SK-N-SH (cell line): ENCODE results near the gene CEACAM3. TPM values are rescaled to one million over a fixed set of nuclear protein-coding genes. Genes with fewer than 3 reads are reported as not detected.

Source experiments
- CTCF ChIA-PET: fragments of 300-600, 350-600 bp; formaldehyde crosslinking; extraction: SDS; loops from one replicate; lab custom pipeline; 2021; lab: Yijun Ruan, JAX
- POLR2A ChIA-PET: fragments of 350-600 bp; sonication (Branson Sonifier 250); formaldehyde crosslinking; extraction: SDS; loops from one replicate; lab custom pipeline; 2020; ENCODE audit warnings: antibody characterized with exemption, inconsistent platforms; lab: Yijun Ruan, JAX
- DNase-seq: peaks from one replicate; pipeline ENCODE4 v3.0.0; 2012
- H2AFZ ChIP-seq: fragments of 200-600 bp; sonication (generic); 2 replicates; pipeline ENCODE4 v1.8.1; 2016; ENCODE audit warnings: antibody characterized with exemption, mild to moderate bottlenecking, low read depth
- H3F3A ChIP-seq: fragments of 200-600 bp; sonication (generic); replicated peaks from 2 replicates; pipeline ENCODE3; 2016; ENCODE audit warnings: antibody characterized with exemption, mild to moderate bottlenecking; ENCODE audit not compliant: insufficient read depth
- H3K27ac ChIP-seq, 2 experiments: fragments of 200-500 bp in 1 of 2; fragments of 200-600 bp in 1 of 2; sonication (Bioruptor generic) in 1 of 2; sonication (generic), shearing (Covaris generic) in 1 of 2; 2 replicates each; pipeline versions ENCODE4 v1.5.1 to v1.6.1; 2014 to 2016; ENCODE audit warnings: low read depth in 2 of 2, inconsistent platforms in 1 of 2, low read length in 1 of 2, mild to moderate bottlenecking in 1 of 2, mixed read lengths in 1 of 2
- H3K27me3 ChIP-seq: fragments of 200-600 bp; sonication (generic), shearing (Covaris generic); 2 replicates; pipeline ENCODE4 v1.6.1; 2016; ENCODE audit warnings: mixed run types; ENCODE audit not compliant: insufficient read depth
- H3K36me3 ChIP-seq, 2 experiments: fragments of 200-500 bp in 1 of 2; fragments of 200-600 bp in 1 of 2; sonication (Bioruptor generic) in 1 of 2; sonication (generic) in 1 of 2; replicated peaks in 1 of 2; 2 replicates each; pipeline versions ENCODE3 to v1.5.1; 2014 to 2016; ENCODE audit warnings: low read length in 1 of 2, mild to moderate bottlenecking in 1 of 2; ENCODE audit not compliant: insufficient read depth in 2 of 2, control insufficient read depth in 1 of 2
- H3K4me1 ChIP-seq, 2 experiments: fragments of 200-500 bp in 1 of 2; fragments of 200-600 bp in 1 of 2; sonication (Bioruptor generic) in 1 of 2; sonication (generic), shearing (Covaris generic) in 1 of 2; 2 replicates each; pipeline versions ENCODE4 v1.5.1 to v1.6.1; 2014 to 2016; ENCODE audit warnings: low read depth in 1 of 2, low read length in 1 of 2, mixed run types in 1 of 2; ENCODE audit not compliant: insufficient read depth in 2 of 2, control insufficient read depth in 1 of 2
- H3K4me2 ChIP-seq: fragments of 200-600 bp; sonication (generic), shearing (Covaris generic); 2 replicates; pipeline ENCODE4 v1.6.1; 2017; ENCODE audit warnings: mixed run types
- H3K4me3 ChIP-seq, 2 experiments: fragments of 200-500 bp in 1 of 2; fragments of 200-600 bp in 1 of 2; sonication (Bioruptor generic) in 1 of 2; sonication (generic), shearing (Covaris generic) in 1 of 2; 2 replicates each; pipeline versions ENCODE4 v1.5.1 to v1.8.1; 2014 to 2016; ENCODE audit warnings: low read depth in 2 of 2, inconsistent platforms in 1 of 2, low read length in 1 of 2, mild to moderate bottlenecking in 1 of 2, mixed read lengths in 1 of 2, moderate library complexity in 1 of 2
- H3K79me2 ChIP-seq: fragments of 200-600 bp; sonication (generic); 2 replicates; pipeline ENCODE4 v1.8.1; 2017; ENCODE audit warnings: mild to moderate bottlenecking; ENCODE audit not compliant: insufficient read depth
- H3K9ac ChIP-seq: fragments of 200-600 bp; sonication (generic); 2 replicates; pipeline ENCODE4 v1.6.1; 2017; ENCODE audit warnings: mixed run types
- H3K9me2 ChIP-seq: fragments of 200-600 bp; sonication (generic); 2 replicates; pipeline ENCODE4 v1.6.1; 2017; ENCODE audit warnings: mixed run types
- H3K9me3 ChIP-seq: fragments of 200-600 bp; sonication (generic); 2 replicates; pipeline ENCODE4 v1.6.1; 2017; ENCODE audit warnings: mixed run types, mild to moderate bottlenecking, moderate library complexity
- H4K20me1 ChIP-seq: fragments of 200-600 bp; sonication (generic); 2 replicates; pipeline ENCODE4 v1.6.1; 2017; ENCODE audit warnings: mild to moderate bottlenecking, mixed run types; ENCODE audit not compliant: insufficient read depth
- CTCF ChIP-seq: fragments of 200-600 bp; sonication (generic); IDR thresholded peaks from 2 replicates; pipeline ENCODE4 v1.6.1; 2017; ENCODE audit warnings: antibody characterized with exemption, mild to moderate bottlenecking, moderate library complexity
- EZH2phosphoT487 ChIP-seq: fragments of 200-600 bp; sonication (generic); IDR thresholded peaks from 2 replicates; pipeline ENCODE4 v1.6.1; 2017; ENCODE audit warnings: low read depth, mixed run types, mild to moderate bottlenecking, antibody characterized with exemption, moderate library complexity, borderline replicate concordance
- FOXM1 ChIP-seq: IDR thresholded peaks from 2 replicates; pipeline ENCODE4 v1.4.0; 2012; ENCODE audit warnings: low read depth, mild to moderate bottlenecking
- MXI1 ChIP-seq: IDR thresholded peaks from 2 replicates; pipeline ENCODE4 v1.6.1; 2012; ENCODE audit warnings: mild to moderate bottlenecking, low read depth, low read length, improper control_type of control experiment
- PBX3 ChIP-seq: IDR thresholded peaks from 2 replicates; pipeline ENCODE4; 2012
- POLR2AphosphoS5 ChIP-seq: IDR thresholded peaks from 2 replicates; pipeline ENCODE4 v1.6.1; 2012; ENCODE audit warnings: low read depth, low read length
- RFX5 ChIP-seq: IDR thresholded peaks from 2 replicates; pipeline ENCODE4 v1.6.1; 2012; ENCODE audit warnings: mild to moderate bottlenecking, improper control_type of control experiment, low read length
- RXRA ChIP-seq: IDR thresholded peaks from 2 replicates; pipeline ENCODE4 v1.4.0; 2012; ENCODE audit warnings: low read depth, mild to moderate bottlenecking, borderline replicate concordance
- SIN3A ChIP-seq: IDR thresholded peaks from 2 replicates; pipeline ENCODE4 v1.6.1; 2012; ENCODE audit warnings: low read depth, mild to moderate bottlenecking, low read length, moderate library complexity, borderline replicate concordance
- TAF1 ChIP-seq: IDR thresholded peaks from 2 replicates; pipeline ENCODE4 v1.6.1; 2012; ENCODE audit warnings: low read depth, mild to moderate bottlenecking, low read length, moderate library complexity, borderline replicate concordance
- TCF12 ChIP-seq: IDR thresholded peaks from 2 replicates; pipeline ENCODE4 v1.4.0; 2012
- TEAD4 ChIP-seq: IDR thresholded peaks from 2 replicates; pipeline ENCODE4 v1.4.0; 2012; ENCODE audit warnings: mild to moderate bottlenecking, borderline replicate concordance; ENCODE audit not compliant: insufficient read depth
- USF2 ChIP-seq: fragments of 150-350 bp; IDR thresholded peaks from 2 replicates; pipeline ENCODE4 v1.6.1; 2017; ENCODE audit warnings: antibody characterized with exemption, low read length, low read depth, borderline replicate concordance
- WGBS: methylation state at CpG from one replicate; pipeline ENCODE4 v1.1.6; 2017; ENCODE audit warnings: low lambda C conversion rate; 5-methylcytosine and 5-hydroxymethylcytosine counted together
- polyA plus RNA-seq, 3 experiments: library from polyadenylated mRNA; depleted of rRNA; stranded (reverse); fragments of >200 nt; gene quantifications; 2 replicates each; pipeline ENCODE4 v1.2.3, GENCODE V29; 2012
- TF ChIP-seq, protein P1 (sequence below): IDR thresholded peaks from 2 replicates; pipeline ENCODE4 v1.4.0; 2012; ENCODE audit warnings: low read depth, borderline replicate concordance

Gene CEACAM3
- polyA plus RNA-seq, 1 of the 3 experiments (the other 2 are of a cell fraction), result not detected

- H2AFZ ChIP-seq, result no peak overlapping the region
- H3K9me2 ChIP-seq, result no peaks in the 10 kb centered on the region
- no peaks in the 10 kb centered on the region for H3K36me3 ChIP-seq
- POLR2A ChIA-PET, result no interaction called here
- no peak for TF ChIP-seq FOXM1
- TF ChIP-seq MXI1, result no peak
- TF ChIP-seq USF2, result no peak
- no peak for TF ChIP-seq TCF12
- no peak for TF ChIP-seq TEAD4
- TF ChIP-seq SIN3A, result no peak
- TF ChIP-seq EZH2phosphoT487, result no peak
- no peak for TF ChIP-seq POLR2AphosphoS5
- TF ChIP-seq RFX5, result no peak
- TF ChIP-seq CTCF, result no peak
- no peak for TF ChIP-seq PBX3
- TF ChIP-seq, protein P1, sequence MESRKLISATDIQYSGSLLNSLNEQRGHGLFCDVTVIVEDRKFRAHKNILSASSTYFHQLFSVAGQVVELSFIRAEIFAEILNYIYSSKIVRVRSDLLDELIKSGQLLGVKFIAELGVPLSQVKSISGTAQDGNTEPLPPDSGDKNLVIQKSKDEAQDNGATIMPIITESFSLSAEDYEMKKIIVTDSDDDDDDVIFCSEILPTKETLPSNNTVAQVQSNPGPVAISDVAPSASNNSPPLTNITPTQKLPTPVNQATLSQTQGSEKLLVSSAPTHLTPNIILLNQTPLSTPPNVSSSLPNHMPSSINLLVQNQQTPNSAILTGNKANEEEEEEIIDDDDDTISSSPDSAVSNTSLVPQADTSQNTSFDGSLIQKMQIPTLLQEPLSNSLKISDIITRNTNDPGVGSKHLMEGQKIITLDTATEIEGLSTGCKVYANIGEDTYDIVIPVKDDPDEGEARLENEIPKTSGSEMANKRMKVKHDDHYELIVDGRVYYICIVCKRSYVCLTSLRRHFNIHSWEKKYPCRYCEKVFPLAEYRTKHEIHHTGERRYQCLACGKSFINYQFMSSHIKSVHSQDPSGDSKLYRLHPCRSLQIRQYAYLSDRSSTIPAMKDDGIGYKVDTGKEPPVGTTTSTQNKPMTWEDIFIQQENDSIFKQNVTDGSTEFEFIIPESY, result no peak
- TF ChIP-seq RXRA, result no peak
- TF ChIP-seq TAF1, result no peak
- no peaks in the 10 kb centered on the region for H3K9me3 ChIP-seq
- H3K27me3 ChIP-seq, result peaks cover 55% of the 10 kb centered on the region
- CTCF ChIA-PET, result interaction anchor here (0.7 to 4.3 kb wide), 11 partner anchors 8 to 67 kb away, joined by 3 to 28 read pairs (median 3); partner anchors contain the start of genes CEACAM3 and CEACAM6
- no peaks in the 10 kb centered on the region for H4K20me1 ChIP-seq
- no peak overlapping the region for H3K27ac ChIP-seq
- no peak for DNase-seq
- H3K4me2 ChIP-seq, result no peak overlapping the region
- H3K79me2 ChIP-seq, result no peaks in the 10 kb centered on the region
- no peak overlapping the region for H3K4me3 ChIP-seq
- no peak overlapping the region for H3K9ac ChIP-seq
- WGBS, result 13% methylated on average over 3 of the region's 3 CpGs
- H3K4me1 ChIP-seq, result no peaks in the 10 kb centered on the region
- H3F3A ChIP-seq, result no peaks in the 10 kb centered on the region
Measured at GRCh38 chr19:41784312-41784711, 12.1 kb upstream of the CEACAM3 start.
